Muscle layer of duodenum (tissue), 2 donors: Measurements from ENCODE around the gene FAM174A.
"Not testable (repeated sequence)": the region's sequence is repeated elsewhere in the genome, so short reads cannot be mapped to it uniquely, and the experiment has no call there.

Experiments
- H3K27ac ChIP-seq: one replicate; pipeline ENCODE4 v1.7.0; 2013; ENCODE audit warnings: mild to moderate bottlenecking, low read length
- H3K27me3 ChIP-seq: one replicate; pipeline ENCODE4 v1.7.0; 2013; ENCODE audit warnings: low read depth, mild to moderate bottlenecking, control low read depth, low read length
- H3K36me3 ChIP-seq, 2 donors: one replicate each; pipeline ENCODE4 v1.7.0; 2013; ENCODE audit warnings: low read length in 2 of 2, control low read depth in 1 of 2, mild to moderate bottlenecking in 1 of 2; ENCODE audit not compliant: insufficient read depth in 2 of 2, control insufficient read depth in 1 of 2
- H3K4me1 ChIP-seq, 2 donors: one replicate each; pipeline ENCODE4 v1.7.0; 2013; ENCODE audit warnings: low read length in 2 of 2, mild to moderate bottlenecking in 2 of 2, control low read depth in 1 of 2, moderate library complexity in 1 of 2; ENCODE audit not compliant: insufficient read depth in 2 of 2, control insufficient read depth in 1 of 2
- H3K4me3 ChIP-seq, 2 donors: one replicate each; pipeline ENCODE4 v1.7.0; 2013; ENCODE audit warnings: low read length in 2 of 2, low read depth in 1 of 2, mild to moderate bottlenecking in 1 of 2
- H3K9me3 ChIP-seq, 2 donors: one replicate each; pipeline ENCODE4 v1.7.0; 2013; ENCODE audit warnings: low read length in 2 of 2, control low read depth in 1 of 2, mild to moderate bottlenecking in 1 of 2; ENCODE audit not compliant: control insufficient read depth in 1 of 2
- donor health status: healthy.

FAM174A gene

DNA sequence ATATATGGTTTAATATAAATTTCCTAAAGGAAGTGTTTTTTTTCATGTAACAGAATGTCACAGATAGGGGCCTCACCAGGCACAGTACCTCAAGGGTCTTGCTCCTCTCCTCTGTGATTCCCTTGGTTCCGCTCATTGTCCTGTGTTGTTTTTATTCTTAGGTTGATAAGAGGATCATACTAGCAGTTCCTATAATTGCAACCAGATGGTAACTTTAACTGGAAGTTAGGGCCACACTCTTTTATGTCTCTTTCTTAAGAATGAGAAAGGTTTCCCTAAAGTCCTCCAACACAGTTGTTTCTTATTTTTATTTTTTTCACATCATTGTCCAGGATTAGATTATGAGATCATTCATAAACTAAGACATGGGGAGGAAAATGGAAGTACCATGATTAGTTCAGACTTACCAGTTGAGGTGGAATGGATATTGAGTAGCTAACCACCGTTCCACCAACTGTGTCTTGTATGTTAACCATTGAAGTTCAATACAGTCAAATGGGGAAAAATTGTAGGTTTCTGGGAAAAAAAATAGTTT is 41.1 kb downstream of the FAM174A start:
- no peak overlapping the region for H3K27ac ChIP-seq
- no peaks in the 10 kb centered on the region for H3K4me1 ChIP-seq
- H3K36me3 ChIP-seq: peaks cover 0 to 5% of the 10 kb centered on the region in 2 donors
- no peaks in the 10 kb centered on the region for H3K9me3 ChIP-seq
- no peak overlapping the region for H3K4me3 ChIP-seq
- H3K27me3 ChIP-seq: no peaks in the 10 kb centered on the region

DNA sequence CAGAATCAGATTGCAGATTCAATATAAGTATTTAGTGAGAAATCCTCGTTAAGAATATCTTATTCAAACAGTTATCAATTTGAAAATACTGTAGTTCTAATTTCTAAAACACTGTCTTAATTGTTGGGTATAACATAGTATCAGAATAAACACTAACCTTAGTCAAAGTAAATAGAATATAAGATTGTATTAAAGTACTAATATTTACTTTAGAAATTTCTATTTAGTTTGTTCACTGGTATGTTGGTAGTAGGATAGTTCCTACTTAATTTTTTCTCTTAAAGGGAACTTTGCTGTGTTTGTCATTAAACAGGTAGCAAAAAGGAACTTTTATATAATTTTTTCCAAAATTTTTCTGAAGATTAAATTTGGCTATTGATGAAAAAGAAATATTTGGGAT is 42.3 kb downstream of the FAM174A start:
- H3K4me1 ChIP-seq: no peaks in the 10 kb centered on the region
- no peaks in the 10 kb centered on the region for H3K27me3 ChIP-seq
- H3K4me3 ChIP-seq: no peak overlapping the region
- H3K9me3 ChIP-seq: no peaks in the 10 kb centered on the region
- no peak overlapping the region for H3K27ac ChIP-seq
- peaks cover 0 to 5% of the 10 kb centered on the region in 2 donors for H3K36me3 ChIP-seq

DNA sequence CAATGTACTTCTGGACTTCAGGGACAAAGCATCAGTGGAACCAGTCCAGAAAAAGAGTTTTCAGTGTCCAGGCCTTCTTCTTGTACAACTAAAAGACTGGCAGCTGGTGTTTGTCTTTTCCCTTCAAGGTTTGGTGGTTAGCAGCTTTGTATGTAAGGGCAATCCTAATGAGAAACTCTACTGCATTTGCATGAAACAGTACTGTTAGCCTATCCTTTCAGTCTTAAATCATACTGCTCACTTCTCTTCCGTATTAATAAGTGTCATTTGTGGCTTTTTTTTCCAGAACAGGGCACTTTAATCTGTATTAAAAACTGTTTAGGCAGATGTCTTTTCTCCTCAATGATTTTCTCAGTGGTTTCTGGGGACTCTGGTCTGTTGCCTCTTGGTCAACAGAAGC is 48.9 kb downstream of the FAM174A start:
- Histone ChIP-seq H3K27ac (no peak overlapping the region), H3K4me1 (no peaks in the 10 kb centered on the region), H3K4me3 (no peak overlapping the region), H3K36me3 (peaks cover 0 to 11% of the 10 kb centered on the region in 2 donors), H3K27me3 (no peaks in the 10 kb centered on the region), H3K9me3 (no peaks in the 10 kb centered on the region)

DNA sequence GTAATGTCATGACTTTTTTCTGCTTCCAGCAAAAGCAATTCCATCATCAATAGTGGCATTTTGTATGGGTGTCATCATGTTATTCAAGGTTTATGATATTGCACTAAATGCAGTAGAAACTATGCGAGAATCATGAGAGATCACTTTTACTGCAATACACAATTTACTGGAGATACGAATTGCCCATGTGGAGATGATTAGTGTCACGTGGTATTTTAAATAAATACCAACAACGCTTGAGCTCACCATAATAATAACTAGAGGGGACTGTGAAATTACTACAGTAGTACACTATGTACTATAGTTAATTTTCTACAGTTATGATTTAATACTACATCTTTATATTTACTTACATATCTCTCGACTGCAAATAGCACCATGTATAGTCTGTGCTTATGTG is 49.7 kb downstream of the FAM174A start:
- Histone ChIP-seq H3K4me1 (no peaks in the 10 kb centered on the region), H3K9me3 (no peaks in the 10 kb centered on the region), H3K27ac (no peak overlapping the region), H3K27me3 (no peaks in the 10 kb centered on the region), H3K36me3 (peaks cover 0 to 11% of the 10 kb centered on the region in 2 donors), H3K4me3 (no peak overlapping the region)

DNA sequence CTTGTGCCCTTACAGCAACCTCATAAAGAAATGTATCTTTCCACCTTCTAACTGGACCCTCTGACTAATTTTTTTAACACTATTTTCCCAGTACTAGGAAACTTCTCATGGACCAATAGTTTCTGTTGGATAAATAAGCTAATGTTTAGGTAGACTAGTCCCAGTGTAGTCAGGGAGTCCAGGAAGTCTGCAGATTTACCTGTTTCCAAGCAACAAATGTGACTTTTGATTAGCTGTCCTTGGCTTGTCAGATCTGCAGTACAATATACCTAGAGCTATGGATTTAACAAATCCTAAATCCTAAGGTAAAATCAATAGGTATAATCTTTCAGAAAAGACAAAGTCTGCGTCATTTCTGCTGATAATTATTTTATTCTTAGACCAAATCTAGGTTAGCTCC is 55.7 kb downstream of the FAM174A start:
- Histone ChIP-seq H3K9me3 (no peaks in the 10 kb centered on the region), H3K4me3 (no peak overlapping the region), H3K27ac (no peak overlapping the region), H3K4me1 (no peaks in the 10 kb centered on the region), H3K36me3 (peaks cover 0 to 6% of the 10 kb centered on the region in 2 donors), H3K27me3 (no peaks in the 10 kb centered on the region)

DNA sequence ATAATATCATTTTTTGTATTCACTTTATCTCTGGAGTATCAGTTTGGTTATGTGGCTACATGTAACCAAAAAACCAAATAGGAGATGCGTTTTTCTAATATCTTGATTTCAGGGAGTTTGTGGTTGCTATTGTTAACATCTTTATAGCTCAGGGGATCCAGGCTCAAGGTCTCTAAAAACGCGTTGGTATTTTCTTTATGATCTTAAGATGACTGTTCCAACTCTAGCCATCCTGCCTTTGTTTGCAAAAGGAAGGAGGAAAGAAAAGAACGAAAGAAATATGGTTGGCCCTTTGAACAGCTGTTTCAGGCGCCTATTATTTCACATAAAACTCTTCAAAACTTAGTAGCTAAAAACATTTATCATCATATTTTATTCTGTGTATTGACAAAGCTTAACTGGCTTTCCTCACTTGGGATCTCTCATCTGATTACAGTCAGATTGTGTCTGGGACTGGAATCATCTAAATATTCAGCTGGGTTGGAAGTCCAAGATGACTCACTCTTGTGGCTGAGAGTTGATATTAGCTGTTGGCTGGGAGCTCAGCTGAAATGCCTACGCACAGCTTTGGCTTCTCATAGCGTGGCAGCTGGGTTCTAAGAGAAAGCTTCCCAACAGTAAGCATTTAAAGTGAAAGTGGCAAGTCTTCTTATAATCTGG is 60.1 kb downstream of the FAM174A start:
- H3K4me1 ChIP-seq: no peaks in the 10 kb centered on the region
- H3K9me3 ChIP-seq: no peaks in the 10 kb centered on the region
- H3K36me3 ChIP-seq: no peaks in the 10 kb centered on the region
- H3K27ac ChIP-seq: no peak overlapping the region
- H3K27me3 ChIP-seq: no peaks in the 10 kb centered on the region
- peak overlapping the region in 1 of 2 donors; percentile 16 for H3K4me3 ChIP-seq

DNA sequence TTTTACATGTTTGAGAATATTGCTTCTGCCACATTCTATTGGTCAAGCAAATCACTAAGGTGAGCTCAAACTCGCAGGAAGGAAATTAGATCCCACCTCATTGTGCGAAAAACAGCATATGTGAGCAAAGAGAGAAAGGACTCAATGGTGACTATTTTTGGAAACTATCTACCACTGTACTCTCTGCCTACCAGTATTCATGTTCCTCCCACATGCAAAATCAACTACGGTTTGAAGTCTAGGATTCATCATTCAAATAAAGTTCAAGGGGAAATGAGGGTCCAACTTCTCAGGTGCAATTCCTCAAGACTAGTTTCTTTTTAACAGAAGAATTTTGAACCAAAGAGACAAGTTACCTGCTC is 60.6 kb downstream of the FAM174A start:
- no peaks in the 10 kb centered on the region for H3K27me3 ChIP-seq
- H3K9me3 ChIP-seq: no peaks in the 10 kb centered on the region
- peak overlapping the region in 1 of 2 donors; percentile 16 for H3K4me3 ChIP-seq
- no peaks in the 10 kb centered on the region for H3K4me1 ChIP-seq
- H3K36me3 ChIP-seq: no peaks in the 10 kb centered on the region
- no peak overlapping the region for H3K27ac ChIP-seq

DNA sequence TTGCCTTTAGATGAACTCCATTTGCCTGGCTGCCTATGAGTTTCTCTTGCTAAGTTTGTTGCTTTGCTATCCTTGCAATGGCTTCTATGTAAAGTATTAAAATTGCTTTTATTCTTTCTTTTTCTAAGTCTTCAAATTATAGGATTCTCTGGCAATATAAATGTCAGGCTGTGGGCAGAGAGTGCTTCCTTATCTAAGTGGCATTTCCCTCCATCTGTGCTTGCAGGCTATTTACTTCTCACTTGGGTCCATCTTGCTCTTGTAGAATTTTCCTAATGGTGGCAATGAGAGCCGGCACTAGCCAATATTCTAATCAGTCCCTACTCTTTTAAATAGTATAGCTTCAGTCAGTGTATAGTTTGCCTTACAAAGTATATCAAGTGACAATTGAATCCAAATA is 63.3 kb downstream of the FAM174A start:
- Histone ChIP-seq H3K36me3 (no peaks in the 10 kb centered on the region), H3K27me3 (no peaks in the 10 kb centered on the region), H3K4me3 (no peak overlapping the region), H3K27ac (no peak overlapping the region), H3K4me1 (no peaks in the 10 kb centered on the region), H3K9me3 (no peaks in the 10 kb centered on the region)

DNA sequence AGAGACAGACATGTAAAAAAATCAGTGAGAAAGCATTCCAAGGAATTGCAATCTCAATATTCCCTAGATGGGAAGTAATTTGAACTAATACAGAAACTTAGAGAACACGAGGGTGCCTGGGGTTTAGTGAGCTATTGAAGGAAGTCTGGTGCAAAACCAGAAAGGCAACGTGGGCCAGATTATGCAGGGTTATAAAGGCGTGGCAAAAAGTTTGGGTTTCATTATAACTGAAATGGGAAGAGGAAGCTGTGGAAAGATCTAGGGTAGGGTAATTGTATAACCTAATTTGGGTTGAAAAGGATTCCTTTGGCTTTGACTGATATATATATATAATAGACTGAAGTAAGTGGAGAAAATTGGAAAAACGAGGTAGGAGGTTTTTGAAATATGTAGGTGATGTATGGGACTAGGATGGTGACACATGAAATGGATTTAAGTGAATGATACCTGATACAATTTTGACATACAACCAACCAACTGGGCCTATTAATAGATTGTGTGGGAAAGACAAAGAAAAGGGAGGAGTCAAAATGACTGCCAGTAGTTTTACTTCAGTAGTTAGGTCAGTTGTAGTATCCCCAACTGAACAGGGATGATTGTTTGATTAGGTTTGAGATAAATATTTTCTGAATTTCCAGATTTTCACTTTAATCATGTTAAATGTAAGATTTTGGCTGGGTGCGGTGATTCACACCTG is 65.3 kb downstream of the FAM174A start:
- Histone ChIP-seq H3K27ac (no peak overlapping the region), H3K4me1 (no peaks in the 10 kb centered on the region), H3K27me3 (no peaks in the 10 kb centered on the region), H3K36me3 (no peaks in the 10 kb centered on the region), H3K9me3 (no peaks in the 10 kb centered on the region), H3K4me3 (no peak overlapping the region)

DNA sequence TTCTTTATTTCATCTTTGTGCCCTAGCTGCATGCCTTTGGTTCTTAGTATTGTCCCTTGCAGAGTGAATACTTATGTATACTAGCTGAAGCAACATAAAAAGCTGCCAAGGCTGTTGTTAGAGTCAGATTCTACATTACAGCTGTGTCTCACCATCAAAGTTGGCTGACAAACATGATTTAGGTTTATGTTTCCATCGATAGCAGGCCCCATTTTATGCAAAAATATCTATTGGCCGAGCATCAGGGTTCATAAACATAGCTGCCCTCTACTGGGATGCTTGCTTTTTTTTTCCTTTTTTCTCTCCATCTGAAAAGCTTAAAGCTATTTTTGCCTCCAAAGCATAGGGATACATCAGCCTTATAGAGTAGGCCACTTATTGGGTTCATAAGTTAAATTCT is 68.0 kb downstream of the FAM174A start:
- H3K36me3 ChIP-seq: no peaks in the 10 kb centered on the region
- H3K27ac ChIP-seq: no peak overlapping the region
- H3K4me3 ChIP-seq: no peak overlapping the region
- H3K27me3 ChIP-seq: no peaks in the 10 kb centered on the region
- no peaks in the 10 kb centered on the region for H3K4me1 ChIP-seq
- no peaks in the 10 kb centered on the region for H3K9me3 ChIP-seq

DNA sequence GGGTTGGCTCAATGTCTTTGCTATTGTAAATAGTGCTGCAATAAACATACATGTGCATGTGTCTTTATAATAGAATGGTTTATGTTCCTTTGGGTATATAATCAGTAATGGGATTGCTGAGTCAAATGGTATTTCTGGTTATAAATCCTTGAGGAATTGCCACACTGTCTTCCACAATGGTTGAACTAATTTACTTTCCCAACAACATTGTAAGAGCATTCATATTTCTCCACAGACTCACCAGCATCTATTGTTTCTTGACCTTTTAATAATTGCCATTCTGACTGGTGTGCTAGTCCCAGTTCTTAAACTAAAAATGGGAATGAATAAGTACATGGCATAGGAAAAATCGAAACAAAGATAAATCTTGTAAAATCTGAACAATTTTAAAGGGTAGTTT is 68.8 kb downstream of the FAM174A start:
- H3K27me3 ChIP-seq, H3K9me3 ChIP-seq, H3K27ac ChIP-seq, H3K4me1 ChIP-seq, H3K36me3 ChIP-seq, H3K4me3 ChIP-seq: not testable (repeated sequence)

DNA sequence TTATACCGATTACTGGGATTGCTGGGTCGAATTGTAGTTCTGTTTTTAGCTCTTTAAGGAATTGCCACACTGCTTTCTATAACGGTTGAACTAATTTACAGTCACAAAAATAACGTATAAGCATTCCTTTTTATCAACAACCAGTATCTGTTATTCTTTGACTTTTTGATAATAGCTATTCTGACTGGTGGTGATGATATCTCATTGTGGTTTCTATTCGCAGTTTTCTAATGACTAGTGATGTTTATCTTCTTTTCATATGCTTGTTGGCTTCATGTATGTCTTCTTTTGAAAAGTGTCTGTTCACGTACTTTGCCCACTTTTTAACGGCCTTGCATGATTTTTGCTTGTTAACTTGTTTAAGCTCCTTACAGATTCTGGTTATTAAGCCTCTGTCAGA is 74.4 kb downstream of the FAM174A start:
- H3K27ac ChIP-seq: no peak overlapping the region
- H3K27me3 ChIP-seq: no peaks in the 10 kb centered on the region
- no peaks in the 10 kb centered on the region for H3K9me3 ChIP-seq
- no peak overlapping the region for H3K4me3 ChIP-seq
- no peaks in the 10 kb centered on the region for H3K36me3 ChIP-seq
- H3K4me1 ChIP-seq: no peaks in the 10 kb centered on the region
